ENCODE results near the gene CELSR2. TPM values are rescaled to one million over a fixed set of nuclear protein-coding genes. Genes with fewer than 3 reads are reported as not detected.

The CELSR2 gene
- total RNA-seq, 2 donors from 2014 or later, result 7.3 to 7.5 TPM

DNA sequence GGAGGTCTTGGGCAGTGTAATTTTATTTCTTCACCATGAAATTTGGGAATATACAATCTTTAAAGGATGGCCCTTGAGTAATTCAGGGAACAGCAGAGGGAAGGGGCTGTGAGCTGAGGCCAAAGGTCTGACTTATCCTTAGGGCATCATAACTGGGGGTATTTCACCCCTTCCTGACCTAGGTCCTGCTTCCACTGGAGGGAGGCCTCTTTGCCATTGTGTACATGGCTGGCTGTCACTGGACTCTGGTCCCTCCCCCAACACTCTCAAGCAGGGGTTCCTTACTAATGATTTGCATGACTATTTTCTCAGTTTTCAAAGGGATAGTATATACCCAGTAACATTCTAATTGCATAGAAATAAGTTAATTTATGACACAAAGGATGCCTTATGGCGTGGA is 40.8 kb downstream of the CELSR2 start:
- DNase-seq, result no peak
- H3K27me3 ChIP-seq, result no peaks in the 10 kb centered on the region
- H3K4me3 ChIP-seq, result no peak overlapping the region
- 89 to 93% methylated on average over 1 of the region's 1 CpG for WGBS, 2 donors
- H3K9me3 ChIP-seq, result no peaks in the 10 kb centered on the region
- no peaks in the 10 kb centered on the region for H3K4me1 ChIP-seq
- H3K36me3 ChIP-seq (replicated peaks in 1 of 2; ENCODE audit: insufficient read depth in 1 of 2, low read depth in 2 of 2), result no peaks in the 10 kb centered on the region
- no peak overlapping the region for H3K27ac ChIP-seq
- TF ChIP-seq POLR2A (IDR thresholded peaks at IDR 0.05), result no peak
- TF ChIP-seq, protein P1, sequence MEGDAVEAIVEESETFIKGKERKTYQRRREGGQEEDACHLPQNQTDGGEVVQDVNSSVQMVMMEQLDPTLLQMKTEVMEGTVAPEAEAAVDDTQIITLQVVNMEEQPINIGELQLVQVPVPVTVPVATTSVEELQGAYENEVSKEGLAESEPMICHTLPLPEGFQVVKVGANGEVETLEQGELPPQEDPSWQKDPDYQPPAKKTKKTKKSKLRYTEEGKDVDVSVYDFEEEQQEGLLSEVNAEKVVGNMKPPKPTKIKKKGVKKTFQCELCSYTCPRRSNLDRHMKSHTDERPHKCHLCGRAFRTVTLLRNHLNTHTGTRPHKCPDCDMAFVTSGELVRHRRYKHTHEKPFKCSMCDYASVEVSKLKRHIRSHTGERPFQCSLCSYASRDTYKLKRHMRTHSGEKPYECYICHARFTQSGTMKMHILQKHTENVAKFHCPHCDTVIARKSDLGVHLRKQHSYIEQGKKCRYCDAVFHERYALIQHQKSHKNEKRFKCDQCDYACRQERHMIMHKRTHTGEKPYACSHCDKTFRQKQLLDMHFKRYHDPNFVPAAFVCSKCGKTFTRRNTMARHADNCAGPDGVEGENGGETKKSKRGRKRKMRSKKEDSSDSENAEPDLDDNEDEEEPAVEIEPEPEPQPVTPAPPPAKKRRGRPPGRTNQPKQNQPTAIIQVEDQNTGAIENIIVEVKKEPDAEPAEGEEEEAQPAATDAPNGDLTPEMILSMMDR (IDR thresholded peaks at IDR 0.05), result no peak
- no peak for ATAC-seq
- intact Hi-C loops (cut with DNase I), result no loop called here

- Histone ChIP-seq H3K27me3 (no peaks in the 10 kb centered on the region), H3K27ac (no peak overlapping the region), H3K9me3 (no peaks in the 10 kb centered on the region), H3K4me3 (no peak overlapping the region), H3K4me1 (no peaks in the 10 kb centered on the region), H3K36me3 (replicated peaks in 1 of 2; ENCODE audit: insufficient read depth in 1 of 2, low read depth in 2 of 2) (no peaks in the 10 kb centered on the region)
- WGBS, 2 donors, result 57 to 66% methylated on average over 6 of the region's 6 CpGs
- ATAC-seq, result no peak
- intact Hi-C loops (cut with DNase I), result no loop called here
- DNase-seq, result peak in 2 of 4 donors; percentile 40 to 61
- TF ChIP-seq, protein P1 (IDR thresholded peaks at IDR 0.05), result no peak
- no peak for TF ChIP-seq POLR2A (IDR thresholded peaks at IDR 0.05)
Measured at GRCh38 chr1:109290998-109291397, 41.7 kb downstream of the CELSR2 start.

DNA sequence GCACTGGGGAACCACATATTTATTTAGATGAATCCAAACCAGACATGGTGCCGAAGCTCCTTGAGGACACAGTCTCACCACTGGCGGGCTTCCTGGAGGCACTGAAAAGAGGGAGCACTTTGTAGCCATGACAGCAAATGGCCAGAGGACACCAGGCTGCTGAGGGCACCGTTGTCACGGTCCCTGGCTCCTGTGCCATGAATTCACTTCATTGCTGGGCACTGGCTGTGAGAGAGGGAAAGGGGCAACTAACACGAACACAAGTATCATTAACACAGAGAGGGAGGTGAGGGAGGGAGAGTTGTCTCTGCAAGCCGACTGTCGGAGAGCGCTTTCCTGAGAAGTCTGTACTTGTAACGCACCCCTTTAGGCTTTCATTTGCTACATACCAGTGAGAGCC is 43.0 kb downstream of the CELSR2 start:
- 69 to 74% methylated on average over 9 of the region's 9 CpGs for WGBS, 2 donors
- ATAC-seq (no peak), DNase-seq (no peak)
- Histone ChIP-seq H3K27me3 (no peaks in the 10 kb centered on the region), H3K9me3 (no peaks in the 10 kb centered on the region), H3K27ac (no peak overlapping the region), H3K4me3 (no peak overlapping the region), H3K4me1 (no peaks in the 10 kb centered on the region), H3K36me3 (replicated peaks in 1 of 2; ENCODE audit: insufficient read depth in 1 of 2, low read depth in 2 of 2) (no peaks in the 10 kb centered on the region)
- intact Hi-C loops (cut with DNase I), result no loop called here
- TF ChIP-seq, protein P1 (IDR thresholded peaks at IDR 0.05), result no peak
- no peak for TF ChIP-seq POLR2A (IDR thresholded peaks at IDR 0.05)

- ATAC-seq (no peak), DNase-seq (no peak)
- no peaks in the 10 kb centered on the region for H3K4me1 ChIP-seq
- H3K27me3 ChIP-seq, result no peaks in the 10 kb centered on the region
- TF ChIP-seq POLR2A (IDR thresholded peaks at IDR 0.05), result no peak
- TF ChIP-seq, protein P1 (IDR thresholded peaks at IDR 0.05), result no peak
- no peaks in the 10 kb centered on the region for H3K36me3 ChIP-seq (replicated peaks in 1 of 2; ENCODE audit: insufficient read depth in 1 of 2, low read depth in 2 of 2)
- no peak overlapping the region for H3K4me3 ChIP-seq
- H3K9me3 ChIP-seq, result no peaks in the 10 kb centered on the region
- intact Hi-C loops (cut with DNase I), result no loop called here
- 57% methylated on average over 2 of the region's 2 CpGs for WGBS, 2 donors
- no peak overlapping the region for H3K27ac ChIP-seq
Measured at GRCh38 chr1:109293026-109293425, 43.7 kb downstream of the CELSR2 start.

DNA sequence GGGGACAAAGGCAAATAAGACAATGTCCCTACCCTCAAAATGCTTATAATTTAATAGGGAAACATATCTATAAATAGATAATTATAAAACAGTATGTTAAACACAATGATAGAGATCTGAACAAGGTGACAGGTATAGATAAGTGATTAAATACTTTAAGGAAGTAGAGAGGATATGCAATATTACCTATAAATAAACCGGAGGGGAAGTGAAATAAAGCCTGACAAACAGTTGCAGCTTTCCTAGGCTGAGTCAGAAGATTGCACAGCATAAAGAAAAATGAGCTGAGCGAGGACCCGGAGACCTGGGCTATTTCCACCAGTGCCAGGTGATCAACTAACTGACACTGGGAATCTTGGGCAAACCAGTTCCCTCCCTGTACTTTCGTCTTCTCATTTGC is 45.1 kb downstream of the CELSR2 start:
- Histone ChIP-seq H3K36me3 (replicated peaks in 1 of 2; ENCODE audit: insufficient read depth in 1 of 2, low read depth in 2 of 2) (no peaks in the 10 kb centered on the region), H3K27ac (no peak overlapping the region), H3K9me3 (no peaks in the 10 kb centered on the region), H3K27me3 (no peaks in the 10 kb centered on the region), H3K4me1 (peaks cover 10% of the 10 kb centered on the region), H3K4me3 (no peak overlapping the region)
- TF ChIP-seq, protein P1 (IDR thresholded peaks at IDR 0.05), result no peak
- no peak for TF ChIP-seq POLR2A (IDR thresholded peaks at IDR 0.05)
- WGBS, 2 donors, result 44 to 58% methylated on average over 4 of the region's 4 CpGs
- no peak for ATAC-seq
- DNase-seq, result no peak
- intact Hi-C loops (cut with DNase I), result no loop called here
